Gastroesophageal sphincter (tissue), 4 donors: ENCODE results near the gene TMEM202. TPM values are rescaled to one million over a fixed set of nuclear protein-coding genes. Genes with fewer than 3 reads are reported as not detected.

Experiments used
- ATAC-seq: fragments of 150-250 bp; one replicate; pipeline ENCODE4 v1.9.1; 2016; ENCODE audit warnings: mild to moderate bottlenecking, moderate library complexity
- H3K27ac ChIP-seq, 4 donors: fragments of 200-600 bp; sonication (generic) in 3 of 4; 1 replicate in 3 of 4; 2 replicates in 1 of 4; pipeline ENCODE4 v1.5.1; 2016 to 2019
- H3K27me3 ChIP-seq: fragments of 200-600 bp; sonication (generic); one replicate; pipeline ENCODE4 v1.5.1; 2019
- H3K36me3 ChIP-seq, 2 donors: fragments of 200-600 bp; sonication (generic); one replicate each; pipeline ENCODE4 v1.5.1; 2019; ENCODE audit warnings: control low read depth in 1 of 2
- H3K4me1 ChIP-seq, 3 donors: fragments of 200-600 bp; sonication (generic); 1 replicate in 2 of 3; 2 replicates in 1 of 3; pipeline ENCODE4 v1.5.1; 2016 to 2019; ENCODE audit warnings: control low read depth in 2 of 3
- H3K4me3 ChIP-seq, 2 donors: fragments of 200-600 bp; sonication (generic); one replicate each; pipeline ENCODE4 v1.5.1; 2019; ENCODE audit warnings: mild to moderate bottlenecking in 1 of 2, moderate library complexity in 1 of 2
- H3K9me3 ChIP-seq, 3 donors: fragments of 200-600 bp; sonication (generic); one replicate each; pipeline ENCODE4 v1.5.1; 2017 to 2019; ENCODE audit warnings: control low read depth in 2 of 3
- EP300 ChIP-seq: sonication (generic); formaldehyde crosslinking; IDR thresholded peaks from one replicate; pipeline ENCODE4 v1.6.1; 2017; ENCODE audit warnings: antibody characterized with exemption, mild to moderate bottlenecking
- POLR2A ChIP-seq, 2 donors: fragments of 450-650 bp; IDR thresholded peaks; one replicate each; pipeline ENCODE4 v1.6.1; 2017; ENCODE audit warnings: antibody characterized with exemption in 2 of 2, mild to moderate bottlenecking in 2 of 2, moderate library complexity in 1 of 2
- POLR2AphosphoS5 ChIP-seq: sonication (generic); formaldehyde crosslinking; IDR thresholded peaks from one replicate; pipeline ENCODE4 v1.6.1; 2017; ENCODE audit warnings: antibody characterized with exemption
- WGBS, 2 donors: methylation state at CpG; one replicate each; pipeline ENCODE4 v1.1.5; 2018; ENCODE audit warnings: low coverage in 1 of 2; 5-methylcytosine and 5-hydroxymethylcytosine counted together
- total RNA-seq, 4 donors: library from RNA; depleted of rRNA; stranded (reverse); fragments of >200 nt; gene quantifications; one replicate each; pipeline ENCODE4 v1.1.0, GENCODE V29; 2016
- TF ChIP-seq, protein P1 (sequence below), 4 experiments: fragments of 200-600 bp in 2 of 4; fragments of 450-650 bp in 2 of 4; sonication (generic) in 1 of 4; IDR thresholded peaks; one replicate each; pipeline ENCODE4 v1.5.1; 2017 to 2019; ENCODE audit warnings: antibody characterized with exemption in 4 of 4, mild to moderate bottlenecking in 2 of 4, moderate library complexity in 2 of 4

Gene TMEM202, protein sequence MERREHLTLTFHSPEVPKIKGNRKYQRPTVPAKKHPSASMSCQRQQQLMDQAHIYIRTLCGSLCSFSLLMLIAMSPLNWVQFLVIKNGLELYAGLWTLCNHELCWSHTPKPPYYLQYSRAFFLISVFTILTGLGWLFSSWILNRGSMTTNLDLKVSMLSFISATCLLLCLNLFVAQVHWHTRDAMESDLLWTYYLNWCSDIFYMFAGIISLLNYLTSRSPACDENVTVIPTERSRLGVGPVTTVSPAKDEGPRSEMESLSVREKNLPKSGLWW
- not detected for total RNA-seq

DNA sequence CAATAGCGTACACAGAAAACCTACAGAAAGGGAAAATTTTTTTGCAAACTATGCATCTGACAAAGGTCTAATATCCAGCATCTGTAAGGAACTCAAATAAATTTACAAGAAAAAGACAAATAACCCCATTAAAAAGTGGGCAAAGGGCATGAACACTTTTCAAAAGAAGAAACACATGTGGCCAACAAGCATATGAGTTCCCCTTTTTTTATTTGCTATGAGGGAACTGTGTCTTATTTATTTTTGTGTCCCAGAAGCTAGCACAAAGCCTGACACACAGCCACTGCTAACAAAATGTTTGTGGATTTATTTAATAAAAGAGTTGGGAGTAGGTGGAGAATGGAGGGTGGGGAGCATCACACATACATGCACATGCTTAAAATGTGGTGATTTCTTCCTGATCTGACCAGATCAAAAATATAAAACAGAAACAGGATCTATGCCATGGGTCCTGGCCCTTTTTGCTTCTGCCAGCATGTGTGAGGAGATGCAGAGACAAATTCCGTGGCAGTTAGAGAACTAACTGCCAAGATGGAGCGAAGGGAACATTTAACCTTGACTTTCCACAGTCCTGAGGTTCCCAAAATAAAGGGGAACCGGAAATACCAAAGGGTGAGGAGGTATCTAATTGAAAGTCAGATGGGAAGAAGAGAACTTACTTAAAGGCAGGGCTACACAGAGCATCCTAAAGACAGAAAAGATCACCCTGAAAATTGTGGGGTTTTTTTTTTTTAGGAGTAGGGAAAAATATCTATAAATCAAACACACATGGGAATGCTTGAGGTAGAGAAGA is at the start of gene TMEM202:
Gene TMEM202 (plus strand): TSS at position 510 of the 793 bp plus-strand sequence. CDS start 22 bp downstream, at position 532.
- Histone ChIP-seq H3K27ac (no peak within 1 kb of the TSS), H3K9me3 (no peaks in the 10 kb centered on the region), H3K4me1 (no peaks in the 10 kb centered on the region), H3K4me3 (no peak within 1 kb of the TSS), H3K36me3 (no peaks in the 10 kb centered on the region), H3K27me3 (peaks cover 43% of the 10 kb centered on the region)
- ATAC-seq = no peak
- WGBS, 2 donors = 62 to 69% methylated on average over 3 to 4 of the region's 4 CpGs
- TF ChIP-seq POLR2AphosphoS5 (no peak), EP300 (no peak), POLR2A (IDR thresholded peaks at IDR 0.05) (no peak)
- TF ChIP-seq, protein P1, sequence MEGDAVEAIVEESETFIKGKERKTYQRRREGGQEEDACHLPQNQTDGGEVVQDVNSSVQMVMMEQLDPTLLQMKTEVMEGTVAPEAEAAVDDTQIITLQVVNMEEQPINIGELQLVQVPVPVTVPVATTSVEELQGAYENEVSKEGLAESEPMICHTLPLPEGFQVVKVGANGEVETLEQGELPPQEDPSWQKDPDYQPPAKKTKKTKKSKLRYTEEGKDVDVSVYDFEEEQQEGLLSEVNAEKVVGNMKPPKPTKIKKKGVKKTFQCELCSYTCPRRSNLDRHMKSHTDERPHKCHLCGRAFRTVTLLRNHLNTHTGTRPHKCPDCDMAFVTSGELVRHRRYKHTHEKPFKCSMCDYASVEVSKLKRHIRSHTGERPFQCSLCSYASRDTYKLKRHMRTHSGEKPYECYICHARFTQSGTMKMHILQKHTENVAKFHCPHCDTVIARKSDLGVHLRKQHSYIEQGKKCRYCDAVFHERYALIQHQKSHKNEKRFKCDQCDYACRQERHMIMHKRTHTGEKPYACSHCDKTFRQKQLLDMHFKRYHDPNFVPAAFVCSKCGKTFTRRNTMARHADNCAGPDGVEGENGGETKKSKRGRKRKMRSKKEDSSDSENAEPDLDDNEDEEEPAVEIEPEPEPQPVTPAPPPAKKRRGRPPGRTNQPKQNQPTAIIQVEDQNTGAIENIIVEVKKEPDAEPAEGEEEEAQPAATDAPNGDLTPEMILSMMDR (IDR thresholded peaks at IDR 0.05) = no peak

DNA sequence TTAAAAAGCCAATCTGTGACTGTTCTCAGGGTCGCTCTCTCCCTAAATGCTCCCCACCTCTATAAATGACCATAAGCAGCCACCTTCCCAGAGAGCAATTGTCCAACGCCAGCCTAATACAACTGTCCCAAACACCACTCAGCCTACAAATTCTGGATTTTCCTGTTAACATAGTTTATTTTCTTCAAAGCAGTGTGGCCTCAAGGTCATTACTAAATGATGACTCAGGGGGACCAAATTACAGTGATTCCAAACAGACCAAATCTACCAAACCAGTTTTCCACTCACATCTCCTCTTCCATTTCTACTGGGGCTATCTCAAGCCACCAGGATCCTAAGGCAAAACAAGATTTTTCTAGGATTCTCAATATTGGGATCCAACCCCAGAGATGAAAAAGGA is 44.8 kb upstream of the TMEM202 start:
- WGBS, 2 donors = 100% methylated on average over 1 to 2 of the region's 2 CpGs
- H3K27ac ChIP-seq = no peak overlapping the region
- no peaks in the 10 kb centered on the region for H3K9me3 ChIP-seq
- H3K4me1 ChIP-seq = no peaks in the 10 kb centered on the region
- no peaks in the 10 kb centered on the region for H3K27me3 ChIP-seq
- peaks cover 0 to 97% of the 10 kb centered on the region in 2 donors for H3K36me3 ChIP-seq
- no peak overlapping the region for H3K4me3 ChIP-seq
- no peak for ATAC-seq
- no peak for TF ChIP-seq POLR2A (IDR thresholded peaks at IDR 0.05)
- no peak for TF ChIP-seq POLR2AphosphoS5
- TF ChIP-seq, protein P1 (IDR thresholded peaks at IDR 0.05) = no peak

DNA sequence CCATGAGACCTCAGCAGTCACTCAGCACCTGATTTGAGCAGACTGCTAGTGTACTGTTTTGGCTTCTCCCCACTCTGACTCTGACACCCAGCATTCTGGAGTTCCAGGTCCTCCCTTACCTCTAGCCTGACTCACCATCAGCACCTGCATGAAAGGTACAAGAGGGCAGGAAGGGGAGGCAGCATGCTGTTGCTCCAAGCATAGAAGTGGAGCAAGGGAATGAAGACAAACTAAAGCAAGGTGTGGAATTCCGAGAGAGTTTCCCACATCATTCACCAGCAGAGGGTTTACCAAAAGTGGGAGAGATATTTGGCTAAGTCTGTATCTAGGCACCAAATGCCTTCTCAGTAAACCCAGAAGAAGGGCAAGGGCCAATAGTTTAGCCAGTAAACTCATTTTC is 43.6 kb upstream of the TMEM202 start:
- no peaks in the 10 kb centered on the region for H3K27me3 ChIP-seq
- ATAC-seq = no peak
- no peak overlapping the region for H3K27ac ChIP-seq
- WGBS, 2 donors = 85 to 100% methylated on average over 1 of the region's 1 CpG
- no peak for TF ChIP-seq EP300
- TF ChIP-seq POLR2A (IDR thresholded peaks at IDR 0.05) = no peak
- TF ChIP-seq POLR2AphosphoS5 = no peak
- TF ChIP-seq, protein P1 (IDR thresholded peaks at IDR 0.05) = no peak
- H3K4me3 ChIP-seq = no peak overlapping the region
- H3K36me3 ChIP-seq = peaks cover 0 to 84% of the 10 kb centered on the region in 2 donors
- H3K4me1 ChIP-seq = peaks cover 0 to 5% (median 0%) of the 10 kb centered on the region in 3 donors
- H3K9me3 ChIP-seq = no peaks in the 10 kb centered on the region

DNA sequence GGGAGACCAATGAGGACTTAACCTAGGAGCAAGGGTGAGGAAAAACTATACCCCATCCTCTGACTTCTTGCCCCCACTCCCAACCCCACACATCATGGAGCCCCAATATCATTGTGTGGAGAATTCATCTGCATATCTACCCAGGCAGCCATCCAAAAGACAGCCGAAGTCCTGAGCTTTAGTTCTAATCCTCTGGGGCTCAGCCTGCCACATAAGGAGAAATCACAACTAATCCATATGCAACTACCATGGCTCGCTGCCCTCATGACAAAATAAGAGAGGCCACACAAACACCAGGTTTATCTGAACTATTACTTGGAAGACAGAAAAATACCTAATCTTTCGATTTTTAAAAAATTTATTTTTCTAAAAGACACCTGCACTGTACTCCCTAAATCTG is 40.0 kb upstream of the TMEM202 start:
- no peaks in the 10 kb centered on the region for H3K27me3 ChIP-seq
- no peak for ATAC-seq

More for the DNA sequence above, 40.0 kb upstream of the TMEM202 start:
- H3K4me1 ChIP-seq = peaks cover 0 to 5% (median 0%) of the 10 kb centered on the region in 3 donors
- H3K4me3 ChIP-seq = no peak overlapping the region
- no peaks in the 10 kb centered on the region for H3K9me3 ChIP-seq
- H3K36me3 ChIP-seq = peaks cover 0 to 51% of the 10 kb centered on the region in 2 donors
- WGBS, 2 donors = 81 to 100% methylated on average over 2 to 3 of the region's 3 CpGs
- no peak for TF ChIP-seq POLR2AphosphoS5
- TF ChIP-seq EP300 = no peak
- TF ChIP-seq POLR2A (IDR thresholded peaks at IDR 0.05) = no peak
- TF ChIP-seq, protein P1 (IDR thresholded peaks at IDR 0.05) = no peak
- H3K27ac ChIP-seq = no peak overlapping the region
